Measurements from ENCODE around the gene C16orf86.

The C16orf86 gene, protein sequence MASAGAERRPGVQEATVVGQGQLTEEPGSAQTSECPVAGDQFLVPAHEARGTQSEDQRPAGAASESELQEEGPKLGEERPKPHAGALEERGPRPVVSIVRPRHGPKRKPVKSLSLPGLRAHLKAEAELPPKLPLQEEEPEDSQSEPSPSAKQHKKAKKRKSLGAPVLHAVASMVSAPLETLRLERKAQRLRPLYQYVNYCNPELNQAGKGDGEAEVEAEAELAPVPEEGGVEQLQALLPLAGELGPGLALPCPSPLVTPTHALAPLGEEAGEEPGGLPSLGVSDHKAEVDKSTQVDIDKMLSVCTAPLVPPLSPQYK

DNA sequence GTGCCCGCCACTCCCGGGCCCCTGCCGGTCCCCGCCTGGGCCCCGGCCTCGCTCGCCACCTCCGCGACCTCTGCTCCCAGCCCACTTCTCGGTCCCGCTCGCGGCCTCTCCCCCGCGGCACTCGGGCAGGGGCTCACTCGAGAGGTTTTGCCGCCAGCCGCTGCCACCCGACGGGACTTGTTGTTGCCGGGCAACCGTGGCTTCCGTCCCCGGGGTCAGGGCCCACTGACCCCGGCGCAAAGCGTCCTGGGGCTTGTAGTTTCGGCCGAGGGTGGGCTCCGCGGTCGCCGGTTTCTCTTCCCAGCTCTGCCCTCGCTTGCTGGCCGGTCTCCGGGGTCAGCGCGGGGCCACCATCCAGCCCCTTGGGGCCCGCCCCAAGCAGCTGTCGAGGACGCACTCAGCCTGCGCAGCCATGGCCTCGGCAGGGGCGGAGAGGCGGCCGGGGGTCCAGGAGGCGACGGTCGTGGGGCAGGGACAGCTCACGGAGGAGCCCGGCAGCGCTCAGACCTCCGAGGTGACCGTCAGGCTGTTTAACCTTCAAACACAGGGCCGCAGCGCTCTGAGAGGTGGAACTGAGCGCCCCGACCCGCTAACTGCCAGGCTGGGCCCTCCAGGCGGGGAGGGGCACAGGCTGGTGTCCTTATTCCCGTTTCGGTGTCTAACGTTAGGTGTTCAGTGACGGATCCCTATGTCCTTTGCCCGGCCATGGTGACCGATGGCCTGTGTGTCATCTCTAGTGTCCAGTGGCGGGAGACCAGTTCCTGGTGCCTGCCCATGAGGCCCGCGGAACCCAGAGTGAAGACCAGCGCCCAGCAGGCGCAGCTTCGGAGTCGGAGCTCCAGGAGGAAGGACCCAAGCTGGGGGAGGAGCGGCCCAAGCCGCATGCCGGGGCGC, at the start of gene C16orf86, which contains the start of gene ENKD1:
TSS of gene C16orf86 (plus strand) at position 256 of the 894 bp plus-strand sequence. CDS start at position 413, 157 bp downstream.
TSS of gene ENKD1 (minus strand) at position 192 of the 894 bp plus-strand sequence. CDS start 308 bp downstream, outside the sequence.
- peak within 1 kb of the TSS; percentile 73 for H3K4me3 ChIP-seq (ENCODE audit: low read length)
- H3K9me3 ChIP-seq (ENCODE audit: control insufficient read depth, insufficient read depth, low read length): no peaks in the 10 kb centered on the region
- no peaks in the 10 kb centered on the region for H3K36me3 ChIP-seq (ENCODE audit: control insufficient read depth, insufficient read depth, low read length)
- H3K27ac ChIP-seq (ENCODE audit: low read length): no peak within 1 kb of the TSS
- DNase-seq (ENCODE audit: low read depth, low spot score): no peak
- peaks cover 4% of the 10 kb centered on the region; the same call in 1 of the 2 replicates for H3K4me1 ChIP-seq (ENCODE audit: control insufficient read depth, insufficient read depth, low read length)
- WGBS (ENCODE audit: insufficient coverage, insufficient read length): no CpG with 5 or more reads among the region's 78 CpGs
- H3K27me3 ChIP-seq (ENCODE audit: control insufficient read depth, insufficient read depth, low read length): no peaks in the 10 kb centered on the region

- no CpG with 5 or more reads among the region's 14 CpGs for whole genome bisulfite sequencing (ENCODE audit: insufficient coverage, insufficient read length)
These were observed 38.4 kb upstream of the C16orf86 start for GRCh38 chr16:67628216-67628615.

GRCh38 chr16:67632415-67633172, 34.0 kb upstream of the C16orf86 start:
- WGBS (ENCODE audit: insufficient coverage, insufficient read length): no CpG with 5 or more reads among the region's 7 CpGs
- Histone ChIP-seq H3K36me3 (ENCODE audit: control insufficient read depth, insufficient read depth, low read length) (peaks cover 24% of the 10 kb centered on the region), H3K4me1 (ENCODE audit: control insufficient read depth, insufficient read depth, low read length) (no peaks in the 10 kb centered on the region)

More at GRCh38 chr16:67628216-67628615, 38.4 kb upstream of the C16orf86 start:
- Histone ChIP-seq H3K27ac (ENCODE audit: low read length) (no peak overlapping the region), H3K4me3 (ENCODE audit: low read length) (no peak overlapping the region), H3K9me3 (ENCODE audit: control insufficient read depth, insufficient read depth, low read length) (no peaks in the 10 kb centered on the region), H3K27me3 (ENCODE audit: control insufficient read depth, insufficient read depth, low read length) (no peaks in the 10 kb centered on the region), H3K36me3 (ENCODE audit: control insufficient read depth, insufficient read depth, low read length) (peaks cover 25% of the 10 kb centered on the region), H3K4me1 (ENCODE audit: control insufficient read depth, insufficient read depth, low read length) (no peaks in the 10 kb centered on the region)
- no peak for DNase-seq (ENCODE audit: low read depth, low spot score)

DNA sequence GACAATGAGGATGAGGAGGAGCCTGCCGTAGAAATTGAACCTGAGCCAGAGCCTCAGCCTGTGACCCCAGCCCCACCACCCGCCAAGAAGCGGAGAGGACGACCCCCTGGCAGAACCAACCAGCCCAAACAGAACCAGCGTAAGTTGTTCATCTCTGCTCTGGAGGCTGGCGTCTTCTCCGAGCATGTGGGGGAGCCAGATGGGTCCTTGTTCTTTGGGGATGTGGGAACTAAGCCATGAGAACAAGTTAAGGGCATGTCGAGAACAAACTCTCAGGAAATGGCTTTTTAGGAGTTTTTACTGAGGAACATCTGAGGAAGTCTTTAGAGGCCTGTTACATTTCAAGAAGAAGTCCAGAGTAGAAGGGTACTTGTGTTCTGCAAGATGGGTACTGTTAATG, 29.9 kb upstream of the C16orf86 start:
- no peaks in the 10 kb centered on the region for H3K4me1 ChIP-seq (ENCODE audit: control insufficient read depth, insufficient read depth, low read length)
- no peak for DNase-seq (ENCODE audit: low read depth, low spot score)
- no CpG with 5 or more reads among the region's 8 CpGs for WGBS (ENCODE audit: insufficient coverage, insufficient read length)
- no peaks in the 10 kb centered on the region for H3K9me3 ChIP-seq (ENCODE audit: control insufficient read depth, insufficient read depth, low read length)
- H3K4me3 ChIP-seq (ENCODE audit: low read length): no peak overlapping the region
- no peak overlapping the region for H3K27ac ChIP-seq (ENCODE audit: low read length)
- peaks cover 19% of the 10 kb centered on the region for H3K36me3 ChIP-seq (ENCODE audit: control insufficient read depth, insufficient read depth, low read length)
- no peaks in the 10 kb centered on the region for H3K27me3 ChIP-seq (ENCODE audit: control insufficient read depth, insufficient read depth, low read length)

More at GRCh38 chr16:67632415-67633172, 34.0 kb upstream of the C16orf86 start:
- no peaks in the 10 kb centered on the region for H3K9me3 ChIP-seq (ENCODE audit: control insufficient read depth, insufficient read depth, low read length)
- no peak overlapping the region for H3K27ac ChIP-seq (ENCODE audit: low read length)
- DNase-seq (ENCODE audit: low read depth, low spot score): no peak
- no peak overlapping the region for H3K4me3 ChIP-seq (ENCODE audit: low read length)
- H3K27me3 ChIP-seq (ENCODE audit: control insufficient read depth, insufficient read depth, low read length): no peaks in the 10 kb centered on the region

DNA sequence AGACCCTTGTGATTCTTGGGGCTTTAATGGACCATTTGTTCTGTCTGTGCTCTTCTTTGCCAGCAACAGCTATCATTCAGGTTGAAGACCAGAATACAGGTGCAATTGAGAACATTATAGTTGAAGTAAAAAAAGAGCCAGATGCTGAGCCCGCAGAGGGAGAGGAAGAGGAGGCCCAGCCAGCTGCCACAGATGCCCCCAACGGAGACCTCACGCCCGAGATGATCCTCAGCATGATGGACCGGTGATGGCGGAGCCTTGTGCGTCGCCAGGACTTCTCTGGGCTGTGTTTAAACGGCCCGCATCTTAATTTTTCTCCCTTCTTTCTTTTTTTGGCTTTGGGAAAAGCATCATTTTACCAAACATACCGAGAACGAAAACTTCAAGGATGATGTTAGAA, 29.0 kb upstream of the C16orf86 start:
- no peak overlapping the region for H3K4me3 ChIP-seq (ENCODE audit: low read length)
- H3K4me1 ChIP-seq (ENCODE audit: control insufficient read depth, insufficient read depth, low read length): no peaks in the 10 kb centered on the region
- H3K36me3 ChIP-seq (ENCODE audit: control insufficient read depth, insufficient read depth, low read length): peaks cover 13% of the 10 kb centered on the region; the same call in 1 of the 2 replicates
- no CpG with 5 or more reads among the region's 12 CpGs for WGBS (ENCODE audit: insufficient coverage, insufficient read length)
- no peak for DNase-seq (ENCODE audit: low read depth, low spot score)
- H3K9me3 ChIP-seq (ENCODE audit: control insufficient read depth, insufficient read depth, low read length): no peaks in the 10 kb centered on the region
- H3K27me3 ChIP-seq (ENCODE audit: control insufficient read depth, insufficient read depth, low read length): no peaks in the 10 kb centered on the region
- no peak overlapping the region for H3K27ac ChIP-seq (ENCODE audit: low read length)

DNA sequence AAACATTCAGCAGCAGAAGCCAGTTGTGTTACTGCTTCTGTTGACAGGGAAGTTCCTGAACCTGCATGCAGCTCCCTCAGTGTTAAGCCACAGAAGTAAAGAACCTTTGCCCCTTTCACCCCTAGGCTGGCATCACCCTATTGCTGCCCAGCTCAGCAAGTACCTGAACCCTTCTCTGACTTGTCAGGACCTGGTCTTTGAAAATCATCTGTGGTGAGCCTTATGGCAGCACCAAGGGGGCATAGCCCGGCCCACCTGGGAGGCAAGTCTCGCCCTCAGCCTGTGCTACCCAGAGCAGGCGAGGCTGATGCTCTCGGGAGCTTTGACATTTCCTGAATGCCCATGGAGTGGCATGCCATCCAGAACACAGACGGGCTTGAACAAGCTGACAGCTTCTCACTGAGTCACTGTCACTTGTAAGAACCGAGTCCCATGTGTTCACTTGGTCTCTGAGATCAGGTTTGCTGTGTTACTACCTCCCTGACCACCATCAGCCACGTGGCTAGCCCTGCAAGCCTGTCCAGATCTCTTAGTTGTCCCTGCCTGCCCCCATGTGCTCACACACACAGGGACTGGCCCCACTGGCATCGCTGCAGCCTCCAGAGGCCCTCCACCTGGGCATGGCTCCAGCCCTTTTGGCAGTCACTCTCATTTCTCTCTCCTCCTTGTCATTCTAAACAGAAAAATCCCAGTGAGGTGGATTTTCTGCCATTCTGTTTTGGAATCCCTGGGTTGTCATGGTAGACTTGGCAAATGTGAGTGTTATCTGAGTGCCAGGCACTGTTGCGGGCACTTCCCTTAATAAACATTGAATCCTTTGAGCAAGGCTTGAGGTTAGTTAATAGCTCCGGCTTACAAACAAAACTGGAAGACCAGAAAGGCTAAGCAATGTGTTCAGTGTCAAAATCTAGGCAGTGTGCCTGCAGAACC, 24.6 kb upstream of the C16orf86 start:
- Histone ChIP-seq H3K36me3 (ENCODE audit: control insufficient read depth, insufficient read depth, low read length) (peaks cover 7% of the 10 kb centered on the region; the same call in 1 of the 2 replicates), H3K27me3 (ENCODE audit: control insufficient read depth, insufficient read depth, low read length) (no peaks in the 10 kb centered on the region), H3K27ac (ENCODE audit: low read length) (no peak overlapping the region), H3K4me1 (ENCODE audit: control insufficient read depth, insufficient read depth, low read length) (0 out of 2 replicates have a peak, but pooled peaks cover 2% of the 10 kb centered on the region), H3K4me3 (ENCODE audit: low read length) (no peak overlapping the region), H3K9me3 (ENCODE audit: control insufficient read depth, insufficient read depth, low read length) (no peaks in the 10 kb centered on the region)
- no CpG with 5 or more reads among the region's 10 CpGs for WGBS (ENCODE audit: insufficient coverage, insufficient read length)
- DNase-seq (ENCODE audit: low read depth, low spot score): no peak

- Histone ChIP-seq H3K4me1 (ENCODE audit: control insufficient read depth, insufficient read depth, low read length) (peaks cover 2% of the 10 kb centered on the region; the same call in 1 of the 2 replicates), H3K27me3 (ENCODE audit: control insufficient read depth, insufficient read depth, low read length) (no peaks in the 10 kb centered on the region), H3K36me3 (ENCODE audit: control insufficient read depth, insufficient read depth, low read length) (peaks cover under 1% of the 10 kb centered on the region; the same call in 1 of the 2 replicates), H3K27ac (ENCODE audit: low read length) (no peak overlapping the region), H3K4me3 (ENCODE audit: low read length) (no peak overlapping the region), H3K9me3 (ENCODE audit: control insufficient read depth, insufficient read depth, low read length) (no peaks in the 10 kb centered on the region)
- DNase-seq (ENCODE audit: low read depth, low spot score): no peak
- no CpG with 5 or more reads among the region's 9 CpGs for WGBS (ENCODE audit: insufficient coverage, insufficient read length)
These were observed 22.6 kb upstream of the C16orf86 start for GRCh38 chr16:67644038-67644437.

GRCh38 chr16:67645397-67646121, 21.1 kb upstream of the C16orf86 start:
- Histone ChIP-seq H3K27me3 (ENCODE audit: control insufficient read depth, insufficient read depth, low read length) (no peaks in the 10 kb centered on the region), H3K4me3 (ENCODE audit: low read length) (peak overlapping the region; percentile 55; the same call in 1 of the 2 replicates), H3K4me1 (ENCODE audit: control insufficient read depth, insufficient read depth, low read length) (peaks cover 5% of the 10 kb centered on the region), H3K9me3 (ENCODE audit: control insufficient read depth, insufficient read depth, low read length) (no peaks in the 10 kb centered on the region), H3K36me3 (ENCODE audit: control insufficient read depth, insufficient read depth, low read length) (peaks cover 2% of the 10 kb centered on the region; the same call in 1 of the 2 replicates), H3K27ac (ENCODE audit: low read length) (no peak overlapping the region)
- no CpG with 5 or more reads among the region's 15 CpGs for WGBS (ENCODE audit: insufficient coverage, insufficient read length)
- DNase-seq (ENCODE audit: low read depth, low spot score): no peak
